Keratinocyte (primary cell): ENCODE results near the gene SSTR4. TPM values are rescaled to one million over a fixed set of nuclear protein-coding genes. Genes with fewer than 3 reads are reported as not detected.

Source experiments
- DNase-seq: peaks from one replicate; pipeline ENCODE4 v3.0.0-alpha.2; 2011; ENCODE audit warnings: low read depth, missing footprints, low spot score
- FAIRE-seq: peaks from 2 replicates; lab custom pipeline; 2011; peaks lifted over from hg19 to GRCh38; lab: Jason Lieb, UNC
- H2AFZ ChIP-seq: 2 replicates; pipeline ENCODE4 v1.6.0; 2012; ENCODE audit warnings: low read length, control low read depth, inconsistent platforms; ENCODE audit not compliant: control insufficient read depth
- H3K27ac ChIP-seq: 2 replicates; pipeline ENCODE4 v1.5.1; 2011; ENCODE audit warnings: low read length; ENCODE audit not compliant: control insufficient read depth, insufficient read depth
- H3K27me3 ChIP-seq: 3 replicates; pipeline ENCODE4 v1.6.0; 2011; ENCODE audit warnings: low read length; ENCODE audit not compliant: control insufficient read depth, insufficient read depth; ENCODE audit errors: extremely low read depth
- H3K36me3 ChIP-seq, 2 experiments: 2 replicates in 1 of 2; 3 replicates in 1 of 2; pipeline ENCODE4 v1.5.1; 2011; ENCODE audit warnings: low read length in 2 of 2, mild to moderate bottlenecking in 1 of 2; ENCODE audit not compliant: control insufficient read depth in 2 of 2, insufficient read depth in 2 of 2; ENCODE audit errors: extremely low read depth in 1 of 2
- H3K4me1 ChIP-seq: 3 replicates; pipeline ENCODE4 v1.5.1; 2011; ENCODE audit warnings: low read length; ENCODE audit not compliant: control insufficient read depth, insufficient read depth; ENCODE audit errors: extremely low read depth
- H3K4me2 ChIP-seq: 3 replicates; pipeline ENCODE4 v1.6.0; 2011; ENCODE audit warnings: low read depth, low read length; ENCODE audit not compliant: control insufficient read depth, insufficient read depth; ENCODE audit errors: extremely low read depth
- H3K4me3 ChIP-seq, 3 experiments: fragments of 200-600 bp in 1 of 3; sonication (generic) in 1 of 3; 2 replicates in 2 of 3; 3 replicates in 1 of 3; pipeline ENCODE4 v1.5.1; 2011 to 2016; ENCODE audit warnings: low read length in 3 of 3, mild to moderate bottlenecking in 3 of 3, control low read depth in 2 of 3, inconsistent platforms in 1 of 3, low read depth in 1 of 3, mixed read lengths in 1 of 3, mixed run types in 1 of 3, moderate library complexity in 1 of 3; ENCODE audit not compliant: control insufficient read depth in 2 of 3, insufficient read depth in 2 of 3; ENCODE audit errors: extremely low read depth in 1 of 3
- H3K79me2 ChIP-seq: 2 replicates; pipeline ENCODE4 v1.6.0; 2012; ENCODE audit warnings: low read length; ENCODE audit not compliant: control insufficient read depth, insufficient read depth
- H3K9ac ChIP-seq: 3 replicates; pipeline ENCODE4 v1.6.0; 2011; ENCODE audit warnings: low read length; ENCODE audit not compliant: control insufficient read depth, insufficient read depth; ENCODE audit errors: extremely low read depth
- H3K9me1 ChIP-seq: 3 replicates; pipeline ENCODE4 v1.6.0; 2011; ENCODE audit warnings: low read length; ENCODE audit not compliant: control insufficient read depth, insufficient read depth; ENCODE audit errors: extremely low read depth
- H3K9me3 ChIP-seq: 2 replicates; pipeline ENCODE4 v1.5.1; 2012; ENCODE audit warnings: low read depth, low read length; ENCODE audit not compliant: control insufficient read depth
- H4K20me1 ChIP-seq: 3 replicates; pipeline ENCODE4 v1.6.0; 2011; ENCODE audit warnings: low read length; ENCODE audit not compliant: control insufficient read depth, insufficient read depth; ENCODE audit errors: extremely low read depth
- EZH2 ChIP-seq: IDR thresholded peaks from one replicate; pipeline ENCODE4 v1.6.1; 2012; ENCODE audit warnings: inconsistent platforms, mild to moderate bottlenecking, low read length, moderate library complexity
- dilution Hi-C: fragments of 300-500 bp; cut with MboI; formaldehyde crosslinking; loops from one replicate; pipeline ENCODE4 v1.7.0; 2020; ENCODE audit warnings: low sequenced_read_pairs; ENCODE audit not compliant: extremely low pct_ligation_motif_present
- polyA plus RNA-seq, 5 experiments: library from polyadenylated mRNA; depleted of rRNA in 3 of 5; stranded (reverse) in 3 of 5; stranded (forward) in 1 of 5; unstranded in 1 of 5; fragments of >200 nt; gene quantifications; 1 replicate in 1 of 5; 2 replicates in 3 of 5; 3 replicates in 1 of 5; pipeline versions ENCODE4 v1.2.1 to v1.2.3, GENCODE V29; 2011 to 2012; ENCODE audit warnings: missing spikeins in 2 of 5, low read depth in 1 of 5, low replicate concordance in 1 of 5
- TF ChIP-seq, protein P1 (sequence below), 3 experiments: IDR thresholded peaks in 1 of 3; conservative IDR thresholded peaks in 1 of 3; optimal IDR thresholded peaks in 1 of 3; 2 replicates in 2 of 3; 3 replicates in 1 of 3; pipeline versions ENCODE3 to v1.5.1; 2011; ENCODE audit warnings: low read length in 3 of 3, mild to moderate bottlenecking in 3 of 3, moderate library complexity in 2 of 3, control low read depth in 1 of 3, inconsistent platforms in 1 of 3; ENCODE audit not compliant: insufficient read depth in 2 of 3; ENCODE audit errors: extremely low read depth in 1 of 3

The SSTR4 gene
- polyA plus RNA-seq, 1 donor (not counting 4 experiments of a cell fraction or from before 2014, with no cell fraction given) = not detected

DNA sequence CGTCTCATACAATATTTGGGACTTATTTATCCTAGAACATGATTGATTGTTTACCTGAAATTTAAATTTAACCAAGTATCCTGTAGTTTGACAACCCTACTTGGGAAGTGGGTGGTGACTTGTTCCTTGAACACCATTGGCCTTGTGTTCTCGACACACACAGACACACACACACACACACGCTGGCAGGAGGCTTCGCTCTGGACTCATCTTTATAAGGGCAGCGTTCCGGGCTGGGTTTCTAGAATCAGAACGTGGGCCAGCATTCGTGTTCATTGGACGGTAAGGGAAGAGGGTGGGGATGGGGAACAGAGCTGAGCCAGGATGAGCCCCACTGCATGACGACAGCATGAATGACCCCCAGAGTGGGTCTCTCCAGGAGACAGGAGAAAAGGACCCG is 16.2 kb upstream of the SSTR4 start:
- Histone ChIP-seq H3K27me3 (no peaks in the 10 kb centered on the region), H3K4me3 (no peak overlapping the region), H3K27ac (no peak overlapping the region), H4K20me1 (no peaks in the 10 kb centered on the region), H3K4me1 (no peaks in the 10 kb centered on the region), H3K79me2 (no peaks in the 10 kb centered on the region), H3K9me3 (no peaks in the 10 kb centered on the region), H3K36me3 (no peaks in the 10 kb centered on the region), H3K4me2 (no peak overlapping the region), H3K9me1 (no peaks in the 10 kb centered on the region), H3K9ac (no peak overlapping the region), H2AFZ (no peak overlapping the region)
- DNase-seq = no peak
- TF ChIP-seq, protein P1, sequence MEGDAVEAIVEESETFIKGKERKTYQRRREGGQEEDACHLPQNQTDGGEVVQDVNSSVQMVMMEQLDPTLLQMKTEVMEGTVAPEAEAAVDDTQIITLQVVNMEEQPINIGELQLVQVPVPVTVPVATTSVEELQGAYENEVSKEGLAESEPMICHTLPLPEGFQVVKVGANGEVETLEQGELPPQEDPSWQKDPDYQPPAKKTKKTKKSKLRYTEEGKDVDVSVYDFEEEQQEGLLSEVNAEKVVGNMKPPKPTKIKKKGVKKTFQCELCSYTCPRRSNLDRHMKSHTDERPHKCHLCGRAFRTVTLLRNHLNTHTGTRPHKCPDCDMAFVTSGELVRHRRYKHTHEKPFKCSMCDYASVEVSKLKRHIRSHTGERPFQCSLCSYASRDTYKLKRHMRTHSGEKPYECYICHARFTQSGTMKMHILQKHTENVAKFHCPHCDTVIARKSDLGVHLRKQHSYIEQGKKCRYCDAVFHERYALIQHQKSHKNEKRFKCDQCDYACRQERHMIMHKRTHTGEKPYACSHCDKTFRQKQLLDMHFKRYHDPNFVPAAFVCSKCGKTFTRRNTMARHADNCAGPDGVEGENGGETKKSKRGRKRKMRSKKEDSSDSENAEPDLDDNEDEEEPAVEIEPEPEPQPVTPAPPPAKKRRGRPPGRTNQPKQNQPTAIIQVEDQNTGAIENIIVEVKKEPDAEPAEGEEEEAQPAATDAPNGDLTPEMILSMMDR (optimal IDR thresholded peaks at IDR 0.05 in 1 of 3, IDR thresholded peaks at IDR 0.05 in 1 of 3, conservative IDR thresholded peaks at IDR 0.05 in 1 of 3; ENCODE audit: extremely low read depth in 1 of 3, insufficient read depth in 2 of 3, low read length in 3 of 3) = no peak
- no peak for TF ChIP-seq EZH2
- FAIRE-seq = no peak
- dilution Hi-C loops = no loop called here

DNA sequence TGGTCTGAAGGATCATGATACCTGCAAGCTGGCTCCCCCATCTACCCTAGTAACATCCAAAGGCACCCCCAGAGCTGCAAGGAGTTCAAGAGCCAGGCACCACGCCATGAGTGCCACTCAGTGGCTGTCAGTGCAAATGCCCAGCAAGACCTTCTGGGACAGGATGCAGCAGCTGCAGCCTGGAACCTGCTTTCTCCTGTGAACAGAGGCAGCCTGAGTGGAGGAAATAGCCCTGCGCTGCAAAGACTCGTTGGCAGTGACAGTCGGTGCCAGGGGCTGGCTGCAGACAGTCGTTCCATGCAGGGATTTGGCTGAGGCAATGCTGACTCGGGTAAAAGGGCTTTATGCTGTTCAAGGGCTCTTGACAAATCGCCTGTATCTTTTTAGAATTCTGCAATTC is 15.7 kb upstream of the SSTR4 start:
- dilution Hi-C loops = no loop called here
- DNase-seq = no peak

More for the DNA sequence above, 15.7 kb upstream of the SSTR4 start:
- no peaks in the 10 kb centered on the region for H3K79me2 ChIP-seq
- no peak overlapping the region for H3K9ac ChIP-seq
- H3K9me1 ChIP-seq = no peaks in the 10 kb centered on the region
- no peak for TF ChIP-seq EZH2
- TF ChIP-seq, protein P1 (optimal IDR thresholded peaks at IDR 0.05 in 1 of 3, IDR thresholded peaks at IDR 0.05 in 1 of 3, conservative IDR thresholded peaks at IDR 0.05 in 1 of 3; ENCODE audit: extremely low read depth in 1 of 3, insufficient read depth in 2 of 3, low read length in 3 of 3) = peak in 1 of 3 experiments; percentile 36
- FAIRE-seq = no peak
- no peak overlapping the region for H3K4me3 ChIP-seq
- no peaks in the 10 kb centered on the region for H3K27me3 ChIP-seq
- no peaks in the 10 kb centered on the region for H3K36me3 ChIP-seq
- H3K4me2 ChIP-seq = no peak overlapping the region
- no peaks in the 10 kb centered on the region for H4K20me1 ChIP-seq
- H2AFZ ChIP-seq = no peak overlapping the region
- H3K4me1 ChIP-seq = no peaks in the 10 kb centered on the region
- no peaks in the 10 kb centered on the region for H3K9me3 ChIP-seq
- no peak overlapping the region for H3K27ac ChIP-seq
